Mucosa of rectum (tissue), 2 donors: Measurements from ENCODE around the gene CYTH1.

Source experiments
- H3K27ac ChIP-seq, 2 donors: one replicate each; pipeline ENCODE4 v1.7.0; 2013; ENCODE audit warnings: inconsistent platforms in 2 of 2, low read depth in 2 of 2, low read length in 2 of 2
- H3K27me3 ChIP-seq, 2 donors: one replicate each; pipeline ENCODE4 v1.7.0; 2013; ENCODE audit warnings: low read length in 2 of 2; ENCODE audit not compliant: control insufficient read depth in 2 of 2, insufficient read depth in 2 of 2
- H3K36me3 ChIP-seq, 2 donors: one replicate each; pipeline ENCODE4 v1.7.0; 2013; ENCODE audit warnings: low read length in 2 of 2; ENCODE audit not compliant: control insufficient read depth in 2 of 2, insufficient read depth in 2 of 2
- H3K4me1 ChIP-seq, 2 donors: one replicate each; pipeline ENCODE4 v1.7.0; 2013; ENCODE audit warnings: low read length in 2 of 2, mild to moderate bottlenecking in 1 of 2; ENCODE audit not compliant: control insufficient read depth in 2 of 2, insufficient read depth in 2 of 2
- H3K4me3 ChIP-seq, 2 donors: one replicate each; pipeline ENCODE4 v1.7.0; 2013; ENCODE audit warnings: low read length in 2 of 2
- H3K9ac ChIP-seq, 2 donors: one replicate each; pipeline ENCODE4 v1.7.0; 2013; ENCODE audit warnings: low read length in 2 of 2, low read depth in 1 of 2, mild to moderate bottlenecking in 1 of 2
- H3K9me3 ChIP-seq, 2 donors: one replicate each; pipeline ENCODE4 v1.7.0; 2013; ENCODE audit warnings: low read length in 2 of 2; ENCODE audit not compliant: control insufficient read depth in 2 of 2
- donor health status: healthy.
- donor health status: Normal muscosa, but diverticular disease.

CYTH1 gene

DNA sequence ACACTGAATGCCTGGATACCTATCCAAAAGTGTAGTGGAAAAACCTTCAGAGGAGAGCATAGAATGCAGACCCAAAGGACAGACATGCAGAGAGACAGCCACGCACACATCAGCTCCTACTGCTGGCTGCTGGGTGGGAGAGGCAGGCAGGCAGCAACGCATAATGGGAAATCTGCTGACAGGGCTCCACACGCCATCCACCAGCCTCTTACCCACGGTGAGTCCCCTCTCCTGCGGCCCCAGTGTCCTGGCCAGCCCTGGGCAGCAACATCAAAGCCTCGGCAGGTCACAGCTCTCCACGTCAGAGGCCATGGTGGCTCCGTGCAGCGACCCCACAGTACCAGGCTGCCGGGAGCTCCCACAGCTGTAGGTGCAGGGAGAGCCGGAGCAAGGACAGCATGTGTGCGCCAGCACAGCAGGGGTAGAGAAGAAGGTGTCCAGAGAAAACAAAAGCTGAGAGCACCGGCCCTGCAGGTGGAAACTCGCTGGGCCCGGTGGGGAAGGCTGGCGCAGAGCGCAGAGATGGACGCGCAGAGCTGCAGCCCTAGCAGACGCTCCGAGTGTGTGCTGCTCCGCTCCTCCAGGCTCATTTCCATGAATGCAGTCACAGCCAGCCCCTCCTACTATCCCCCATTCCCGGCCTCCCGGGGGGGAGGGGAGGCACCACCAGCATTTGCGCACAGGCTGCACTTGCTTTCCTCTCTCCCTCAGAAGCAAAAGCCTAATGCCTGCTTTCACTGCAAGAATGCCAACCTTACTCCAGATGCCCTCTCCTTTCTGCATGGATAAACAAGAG lies 58.9 kb downstream of the CYTH1 start:
- Histone ChIP-seq H3K27ac (peak overlapping the region; percentile 5 to 80), H3K36me3 (peaks cover 4 to 5% of the 10 kb centered on the region in 2 donors), H3K9ac (peak overlapping the region in 1 of 2 donors; percentile 15), H3K4me1 (peaks cover 50 to 54% of the 10 kb centered on the region in 2 donors), H3K27me3 (no peaks in the 10 kb centered on the region), H3K4me3 (peak overlapping the region in 1 of 2 donors; percentile 53), H3K9me3 (no peaks in the 10 kb centered on the region)

DNA sequence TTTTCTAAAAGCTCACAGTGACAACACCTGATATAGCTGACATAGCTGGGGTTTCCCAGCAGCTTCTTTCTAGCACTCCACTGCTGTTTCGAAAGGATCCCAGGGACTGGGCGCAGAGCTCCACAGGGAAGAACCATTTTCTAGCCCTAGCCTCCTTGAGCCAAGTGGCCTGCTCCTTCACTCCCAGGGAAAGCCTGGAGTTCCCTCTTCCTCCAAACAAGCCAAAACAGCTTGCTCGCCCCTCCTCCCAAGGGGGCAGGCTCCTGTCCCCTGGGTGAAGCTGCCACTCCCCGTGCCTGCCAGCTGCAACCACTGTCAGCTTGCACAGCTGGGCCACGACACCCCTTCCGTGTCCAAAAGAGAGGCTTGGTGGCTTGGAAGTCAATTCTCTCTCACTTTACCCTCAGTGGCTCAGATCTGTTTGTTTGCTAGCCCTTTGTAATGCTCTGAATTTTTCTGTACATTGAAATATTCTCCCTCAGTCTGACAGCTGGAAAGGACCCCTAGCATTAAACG lies 59.8 kb downstream of the CYTH1 start:
- peaks cover 59% of the 10 kb centered on the region in 2 donors for H3K4me1 ChIP-seq
- H3K27ac ChIP-seq, result peak overlapping the region; percentile 35 to 80
- H3K27me3 ChIP-seq, result no peaks in the 10 kb centered on the region
- peak overlapping the region in 1 of 2 donors; percentile 15 for H3K9ac ChIP-seq
- no peaks in the 10 kb centered on the region for H3K9me3 ChIP-seq
- H3K4me3 ChIP-seq, result peak overlapping the region in 1 of 2 donors; percentile 53
- H3K36me3 ChIP-seq, result peaks cover 0 to 3% of the 10 kb centered on the region in 2 donors

DNA sequence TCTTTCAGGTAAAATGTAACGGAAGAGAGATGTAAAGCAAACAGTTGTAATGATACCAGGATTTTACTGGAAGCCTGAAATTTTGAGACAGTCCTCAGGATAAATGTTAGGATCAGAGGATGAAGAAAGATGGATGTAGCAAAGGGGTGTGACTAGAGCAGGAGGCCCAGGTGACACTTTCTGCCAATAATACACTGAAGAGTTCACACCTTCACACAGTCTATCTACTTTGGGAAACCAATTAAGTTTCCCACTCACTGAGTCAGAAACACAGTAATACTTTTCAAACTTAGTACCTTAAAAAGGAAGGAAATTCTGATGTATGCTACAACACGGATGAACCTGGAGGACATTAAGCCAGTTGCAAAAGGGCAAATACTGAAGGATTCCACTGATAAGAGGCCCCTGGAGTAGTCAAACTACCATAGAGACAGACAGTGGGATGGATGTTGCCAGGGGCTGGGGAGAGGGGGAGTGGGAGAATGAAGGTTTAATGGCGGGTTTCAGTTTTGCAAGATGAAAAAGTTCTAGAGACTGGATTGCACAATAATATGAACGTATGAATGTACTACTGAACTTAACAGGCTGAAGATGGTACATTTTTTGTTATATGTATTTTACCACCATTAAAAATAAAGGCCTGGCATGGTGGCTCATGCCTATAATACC lies 62.3 kb downstream of the CYTH1 start:
- peaks cover 71% of the 10 kb centered on the region in 2 donors for H3K4me1 ChIP-seq
- H3K27ac ChIP-seq, result no peak overlapping the region

DNA sequence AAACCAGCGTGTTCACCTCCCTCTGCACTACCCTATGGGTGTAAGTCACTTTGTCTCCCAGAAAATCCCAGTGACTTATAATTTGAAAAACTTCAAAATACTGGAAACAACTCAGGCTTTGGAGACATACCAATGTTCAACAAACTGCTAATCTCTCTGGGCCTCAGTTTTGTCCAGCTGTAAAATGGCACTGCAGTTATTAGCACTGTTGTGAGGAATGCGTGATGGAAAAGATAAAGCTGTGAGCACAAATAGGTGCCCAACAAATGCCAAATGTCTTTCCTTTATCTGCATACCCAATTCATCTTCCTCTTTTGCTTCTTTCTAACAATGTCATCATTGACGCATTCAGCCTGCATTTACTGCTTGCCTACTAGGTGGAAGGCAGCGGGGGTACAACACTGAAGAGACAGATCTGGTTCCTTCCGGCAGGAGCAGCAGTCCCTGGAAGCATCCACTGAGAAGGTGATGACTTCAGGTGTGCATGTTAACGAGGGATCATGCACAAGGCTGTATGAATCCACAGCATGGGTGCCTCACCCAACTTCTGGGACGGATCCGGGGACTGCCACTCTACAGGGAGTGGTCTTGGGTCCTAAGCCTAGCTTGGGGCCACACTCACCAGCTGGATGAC lies 63.4 kb downstream of the CYTH1 start:
- no peaks in the 10 kb centered on the region for H3K36me3 ChIP-seq
- peak overlapping the region in 1 of 2 donors; percentile 5 for H3K9ac ChIP-seq
- H3K27ac ChIP-seq, result peak overlapping the region; percentile 39 to 53
- no peaks in the 10 kb centered on the region for H3K9me3 ChIP-seq
- H3K4me1 ChIP-seq, result peaks cover 61 to 65% of the 10 kb centered on the region in 2 donors
- H3K27me3 ChIP-seq, result no peaks in the 10 kb centered on the region
- H3K4me3 ChIP-seq, result peak overlapping the region in 1 of 2 donors; percentile 10

More for the DNA sequence above, 62.3 kb downstream of the CYTH1 start:
- no peaks in the 10 kb centered on the region for H3K36me3 ChIP-seq
- no peaks in the 10 kb centered on the region for H3K9me3 ChIP-seq
- no peak overlapping the region for H3K9ac ChIP-seq
- no peaks in the 10 kb centered on the region for H3K27me3 ChIP-seq
- no peak overlapping the region for H3K4me3 ChIP-seq

DNA sequence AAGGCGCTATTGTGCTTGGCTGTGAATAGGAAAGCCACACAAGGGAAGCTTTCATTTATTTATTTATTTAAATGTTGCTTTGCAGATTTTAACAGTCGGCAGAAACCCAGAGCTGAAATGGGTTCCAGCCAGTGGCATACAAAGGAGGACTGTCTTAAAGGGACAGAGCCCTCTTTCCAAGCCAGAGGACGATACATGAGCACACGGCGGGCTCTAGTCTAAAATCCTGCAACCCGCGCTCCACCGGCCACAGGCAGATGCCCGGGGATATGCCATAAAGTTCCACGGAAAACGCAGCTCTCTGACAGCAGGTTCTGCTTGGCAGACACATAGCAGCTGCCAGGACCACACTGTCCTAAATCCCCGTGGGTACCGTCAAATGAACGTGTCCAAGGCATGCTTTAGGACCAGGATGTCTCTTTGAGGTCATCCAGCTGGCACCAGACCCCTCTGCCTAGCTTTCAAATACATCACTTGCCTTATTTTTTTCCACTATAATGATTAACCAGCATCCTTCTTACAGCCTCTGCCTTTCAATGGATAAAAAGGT lies 64.6 kb downstream of the CYTH1 start:
- Histone ChIP-seq H3K4me1 (peaks cover 51 to 57% of the 10 kb centered on the region in 2 donors), H3K27ac (peak overlapping the region; percentile 53 to 79), H3K9me3 (no peaks in the 10 kb centered on the region), H3K36me3 (no peaks in the 10 kb centered on the region), H3K9ac (peak overlapping the region; percentile 39 to 42), H3K27me3 (no peaks in the 10 kb centered on the region), H3K4me3 (peak overlapping the region; percentile 56 to 70)

DNA sequence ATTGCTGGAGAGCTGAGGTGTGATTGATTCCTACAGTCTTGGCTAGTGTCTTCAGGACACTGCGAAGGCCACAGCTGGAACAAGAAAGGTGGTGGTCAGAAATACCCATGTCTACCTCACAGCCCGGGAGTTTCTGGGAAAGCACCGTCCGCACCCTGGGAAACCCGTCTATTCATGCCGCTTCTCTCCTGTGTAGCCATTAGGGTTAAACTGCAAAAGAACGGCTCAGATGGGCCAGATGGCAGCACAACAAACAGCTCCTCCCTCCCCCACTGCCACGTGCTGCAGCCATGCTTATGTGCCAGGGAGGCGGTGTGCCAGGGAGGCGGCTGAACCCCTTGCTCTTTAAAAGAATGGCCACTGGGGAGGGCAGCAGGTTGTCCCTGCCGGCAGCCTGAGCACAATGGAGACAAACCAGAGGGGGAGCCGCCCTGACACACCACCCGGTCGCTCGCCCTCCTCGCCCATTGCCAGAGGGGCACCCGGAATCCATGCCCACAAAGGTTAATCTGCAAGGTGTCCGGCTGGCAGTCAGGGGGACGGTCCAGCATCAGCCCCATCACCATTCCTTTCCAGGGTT lies 65.2 kb downstream of the CYTH1 start:
- no peaks in the 10 kb centered on the region for H3K9me3 ChIP-seq
- peaks cover 48 to 52% of the 10 kb centered on the region in 2 donors for H3K4me1 ChIP-seq
- peak overlapping the region; percentile 53 to 79 for H3K27ac ChIP-seq
- peak overlapping the region in 1 of 2 donors; percentile 39 for H3K9ac ChIP-seq
- peak overlapping the region; percentile 56 to 70 for H3K4me3 ChIP-seq
- H3K27me3 ChIP-seq, result no peaks in the 10 kb centered on the region
- no peaks in the 10 kb centered on the region for H3K36me3 ChIP-seq

DNA sequence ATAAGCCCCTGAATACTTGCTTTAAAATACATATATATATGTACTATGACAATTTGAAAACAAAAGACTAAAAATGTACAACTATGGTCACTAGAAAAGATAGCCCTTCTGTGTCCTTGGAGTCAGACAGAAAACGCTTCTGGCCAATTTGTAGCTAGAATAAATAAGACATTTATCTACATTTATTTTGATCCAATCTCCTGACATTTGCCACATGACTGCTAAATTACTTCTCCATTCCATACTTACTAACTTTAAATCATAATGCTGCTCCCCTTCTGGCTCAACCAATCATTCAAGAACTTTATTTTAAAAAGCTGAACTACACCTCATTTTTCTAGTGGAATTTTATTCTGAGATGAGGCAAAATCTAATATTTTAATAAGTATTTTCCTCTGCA lies 65.8 kb downstream of the CYTH1 start:
- peaks cover 45 to 48% of the 10 kb centered on the region in 2 donors for H3K4me1 ChIP-seq
- no peaks in the 10 kb centered on the region for H3K36me3 ChIP-seq
- H3K4me3 ChIP-seq, result no peak overlapping the region
- H3K9ac ChIP-seq, result no peak overlapping the region
- no peaks in the 10 kb centered on the region for H3K9me3 ChIP-seq
- no peaks in the 10 kb centered on the region for H3K27me3 ChIP-seq
- no peak overlapping the region for H3K27ac ChIP-seq

DNA sequence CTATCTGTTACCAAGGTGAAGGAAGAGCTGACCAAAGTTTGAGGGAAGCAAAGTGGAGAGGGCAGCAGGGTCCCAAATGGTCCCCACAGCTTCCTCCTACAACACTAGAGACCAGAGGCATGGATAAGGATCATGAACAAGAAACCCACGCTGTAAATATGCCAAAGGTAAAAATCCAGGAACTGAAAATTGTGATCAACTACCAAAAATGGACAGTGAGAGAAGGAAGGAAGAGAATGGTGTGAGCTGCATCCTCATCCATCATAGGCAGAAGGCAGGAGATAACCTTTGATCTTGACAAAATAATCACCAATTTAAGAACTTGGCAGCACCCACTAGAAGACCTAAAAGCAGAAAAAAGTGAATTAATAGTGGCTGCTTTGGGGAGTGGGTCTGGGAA lies 66.2 kb downstream of the CYTH1 start:
- H3K4me3 ChIP-seq, result no peak overlapping the region
- H3K27me3 ChIP-seq, result no peaks in the 10 kb centered on the region
- peaks cover 43 to 48% of the 10 kb centered on the region in 2 donors for H3K4me1 ChIP-seq
- no peak overlapping the region for H3K27ac ChIP-seq
- H3K9ac ChIP-seq, result no peak overlapping the region
- H3K9me3 ChIP-seq, result no peaks in the 10 kb centered on the region
- no peaks in the 10 kb centered on the region for H3K36me3 ChIP-seq

DNA sequence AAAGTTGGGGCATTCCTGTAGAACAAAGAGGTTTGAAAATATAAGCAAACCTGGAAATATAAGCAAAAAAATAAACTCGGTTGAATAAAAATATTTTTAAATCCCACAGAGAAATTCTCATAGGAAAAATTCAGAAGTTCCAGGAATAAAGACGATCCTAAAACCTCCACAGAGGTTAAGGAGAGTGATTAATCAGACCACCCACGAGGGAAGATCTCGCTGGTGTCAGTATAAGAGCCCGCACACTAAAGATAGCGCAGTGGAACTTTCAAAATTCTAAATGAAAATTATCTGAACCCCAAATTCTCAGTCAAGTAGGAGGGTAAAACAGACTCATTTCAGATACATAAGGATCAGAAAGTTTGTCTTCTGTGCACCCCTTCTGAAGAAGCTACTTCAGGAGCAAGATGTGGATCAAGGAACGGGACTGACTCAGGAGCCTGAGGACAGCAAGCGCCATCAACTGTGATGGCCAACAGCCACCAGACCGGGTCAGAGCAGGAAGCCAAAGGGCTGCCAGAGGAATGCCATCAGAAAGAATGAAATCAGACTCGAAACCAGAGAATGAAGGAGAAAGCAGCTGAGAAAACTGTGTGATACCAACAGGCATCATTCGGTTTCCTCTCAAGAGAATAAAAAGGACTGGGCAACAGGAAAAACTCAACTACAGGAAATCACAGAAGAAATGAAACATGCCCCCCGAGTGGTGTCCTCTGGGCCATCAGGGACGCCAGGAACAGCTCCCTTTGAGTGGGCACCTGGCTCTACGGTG lies 66.9 kb downstream of the CYTH1 start:
- Histone ChIP-seq H3K27me3 (no peaks in the 10 kb centered on the region), H3K4me1 (peaks cover 43 to 45% of the 10 kb centered on the region in 2 donors), H3K9ac (no peak overlapping the region), H3K36me3 (no peaks in the 10 kb centered on the region), H3K4me3 (no peak overlapping the region), H3K9me3 (no peaks in the 10 kb centered on the region), H3K27ac (no peak overlapping the region)
